Esophagus muscularis mucosa (tissue), 4 donors: ENCODE results near the gene PACRG. TPM values are rescaled to one million over a fixed set of nuclear protein-coding genes. Genes with fewer than 3 reads are reported as not detected.

Experiments
- DNase-seq: peaks from one replicate; pipeline ENCODE4 v3.0.0-alpha.2; 2017; ENCODE audit errors: extremely low spot score
- H3K27ac ChIP-seq, 4 donors: fragments of 200-600 bp; sonication (generic); replicated peaks in 1 of 4; 1 replicate in 3 of 4; 2 replicates in 1 of 4; pipeline ENCODE4 v1.5.1; 2016 to 2019; ENCODE audit warnings: mild to moderate bottlenecking in 1 of 4
- H3K27me3 ChIP-seq, 4 donors: fragments of 200-600 bp; sonication (generic); one replicate each; pipeline versions ENCODE4 v1.5.1 to v1.6.0; 2016 to 2019
- H3K36me3 ChIP-seq, 4 donors: fragments of 200-600 bp; sonication (generic); one replicate each; pipeline ENCODE4 v1.5.1; 2016 to 2019
- H3K4me1 ChIP-seq, 4 donors: fragments of 200-600 bp; sonication (generic); one replicate each; pipeline ENCODE4 v1.5.1; 2016 to 2019
- H3K4me3 ChIP-seq, 4 donors: fragments of 200-600 bp; sonication (generic); 1 replicate in 2 of 4; 2 replicates in 2 of 4; pipeline ENCODE4 v1.5.1; 2016 to 2019; ENCODE audit warnings: mild to moderate bottlenecking in 4 of 4, moderate library complexity in 1 of 4
- H3K9me3 ChIP-seq, 4 donors: fragments of 200-600 bp; sonication (generic); 1 replicate in 3 of 4; 2 replicates in 1 of 4; pipeline ENCODE4 v1.5.1; 2016 to 2019
- EP300 ChIP-seq: sonication (generic); formaldehyde crosslinking; IDR thresholded peaks from one replicate; pipeline ENCODE4 v1.6.1; 2017; ENCODE audit warnings: antibody characterized with exemption
- POLR2A ChIP-seq: fragments of 450-650 bp; IDR thresholded peaks from one replicate; pipeline ENCODE4 v1.6.1; 2017; ENCODE audit warnings: antibody characterized with exemption, moderate library complexity, mild to moderate bottlenecking, low read depth
- POLR2AphosphoS5 ChIP-seq, 2 donors: sonication (generic); formaldehyde crosslinking; IDR thresholded peaks; one replicate each; pipeline ENCODE4 v1.6.1; 2017; ENCODE audit warnings: antibody characterized with exemption in 2 of 2
- WGBS: methylation state at CpG from one replicate; pipeline ENCODE4 v1.1.5; 2018; 5-methylcytosine and 5-hydroxymethylcytosine counted together
- intact Hi-C: fragments of 100-400 bp; cut with DNase I; formaldehyde crosslinking; loops from one replicate; pipeline ENCODE4 v1.15.1; 2023
- total RNA-seq, 4 donors: library from RNA; depleted of rRNA; stranded (reverse); fragments of >200 nt; gene quantifications; one replicate each; pipeline versions ENCODE4 v1.1.0 to v1.2.1, GENCODE V29; 2016
- TF ChIP-seq, protein P1 (sequence below), 3 experiments: fragments of 200-600 bp in 2 of 3; fragments of 450-650 bp in 1 of 3; sonication (generic) in 2 of 3; IDR thresholded peaks; one replicate each; pipeline ENCODE4 v1.5.1; 2017 to 2019; ENCODE audit warnings: antibody characterized with exemption in 3 of 3, mild to moderate bottlenecking in 2 of 3, moderate library complexity in 1 of 3

PACRG gene
- total RNA-seq, 4 donors from 2014 or later, result 1.3 to 3.5 (median 1.8) TPM; not detected in 1

GRCh38 chr6:162722226-162722625 lies 5.5 kb upstream of the PACRG start:
- no peak for DNase-seq
- TF ChIP-seq POLR2A, result no peak
- TF ChIP-seq EP300, result no peak
- TF ChIP-seq, protein P1, sequence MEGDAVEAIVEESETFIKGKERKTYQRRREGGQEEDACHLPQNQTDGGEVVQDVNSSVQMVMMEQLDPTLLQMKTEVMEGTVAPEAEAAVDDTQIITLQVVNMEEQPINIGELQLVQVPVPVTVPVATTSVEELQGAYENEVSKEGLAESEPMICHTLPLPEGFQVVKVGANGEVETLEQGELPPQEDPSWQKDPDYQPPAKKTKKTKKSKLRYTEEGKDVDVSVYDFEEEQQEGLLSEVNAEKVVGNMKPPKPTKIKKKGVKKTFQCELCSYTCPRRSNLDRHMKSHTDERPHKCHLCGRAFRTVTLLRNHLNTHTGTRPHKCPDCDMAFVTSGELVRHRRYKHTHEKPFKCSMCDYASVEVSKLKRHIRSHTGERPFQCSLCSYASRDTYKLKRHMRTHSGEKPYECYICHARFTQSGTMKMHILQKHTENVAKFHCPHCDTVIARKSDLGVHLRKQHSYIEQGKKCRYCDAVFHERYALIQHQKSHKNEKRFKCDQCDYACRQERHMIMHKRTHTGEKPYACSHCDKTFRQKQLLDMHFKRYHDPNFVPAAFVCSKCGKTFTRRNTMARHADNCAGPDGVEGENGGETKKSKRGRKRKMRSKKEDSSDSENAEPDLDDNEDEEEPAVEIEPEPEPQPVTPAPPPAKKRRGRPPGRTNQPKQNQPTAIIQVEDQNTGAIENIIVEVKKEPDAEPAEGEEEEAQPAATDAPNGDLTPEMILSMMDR (IDR thresholded peaks at IDR 0.05), result no peak
- no peak for TF ChIP-seq POLR2AphosphoS5 (IDR thresholded peaks at IDR 0.05)
- Histone ChIP-seq H3K36me3 (no peaks in the 10 kb centered on the region), H3K4me3 (no peak overlapping the region), H3K27ac (no peak overlapping the region), H3K4me1 (peaks cover 9 to 15% (median 10%) of the 10 kb centered on the region in 4 donors), H3K27me3 (no peaks in the 10 kb centered on the region), H3K9me3 (no peaks in the 10 kb centered on the region)
- intact Hi-C loops, result no loop called here
- 97% methylated on average over 2 of the region's 2 CpGs for WGBS

DNA sequence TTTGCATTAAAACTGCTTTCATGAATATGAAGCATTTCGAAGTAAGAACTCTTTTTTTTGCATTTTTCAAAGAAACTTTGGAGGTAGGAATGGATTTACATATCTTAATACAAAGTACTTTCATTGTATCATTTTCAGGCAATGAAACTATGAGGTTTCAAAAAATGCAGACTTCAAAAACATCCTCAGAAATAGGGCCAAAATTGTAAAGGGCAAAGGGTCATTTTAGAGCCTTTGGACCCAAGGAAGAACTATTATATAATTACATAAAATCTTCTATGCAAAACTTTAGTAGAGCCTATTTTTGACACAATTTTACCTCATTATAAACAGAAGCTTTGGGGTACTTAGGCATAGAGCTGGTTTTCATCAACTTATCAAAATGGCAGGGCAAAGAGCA lies 5.1 kb upstream of the PACRG start:
- Histone ChIP-seq H3K4me3 (no peak overlapping the region), H3K9me3 (no peaks in the 10 kb centered on the region), H3K27ac (no peak overlapping the region), H3K27me3 (no peaks in the 10 kb centered on the region), H3K4me1 (peaks cover 9 to 15% (median 10%) of the 10 kb centered on the region in 4 donors), H3K36me3 (no peaks in the 10 kb centered on the region)
- WGBS, result 84% methylated on average over 1 of the region's 1 CpG
- intact Hi-C loops, result no loop called here
- no peak for DNase-seq
- TF ChIP-seq, protein P1 (IDR thresholded peaks at IDR 0.05), result no peak
- TF ChIP-seq POLR2A, result no peak
- TF ChIP-seq EP300, result no peak
- no peak for TF ChIP-seq POLR2AphosphoS5 (IDR thresholded peaks at IDR 0.05)

- intact Hi-C loops, result no loop called here
These were observed 840 bp upstream of the PACRG start for GRCh38 chr6:162726947-162727321.

DNA sequence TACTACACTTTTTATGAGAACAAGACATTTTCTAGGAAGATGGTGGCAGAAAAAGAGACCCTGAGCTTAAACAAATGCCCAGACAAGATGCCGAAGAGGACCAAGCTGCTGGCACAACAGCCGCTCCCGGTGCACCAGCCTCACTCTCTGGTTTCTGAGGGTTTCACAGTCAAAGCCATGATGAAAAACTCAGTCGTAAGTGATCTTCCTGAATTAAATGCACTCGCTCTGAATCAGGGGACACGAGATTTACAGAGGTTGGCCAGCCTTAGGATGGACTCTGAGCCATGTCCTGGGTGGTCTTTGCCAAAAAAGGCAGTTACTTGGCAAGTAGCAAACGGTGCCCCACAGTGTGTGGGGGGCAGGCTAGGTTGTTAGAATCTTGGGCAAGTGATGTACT lies 423 bp downstream of the PACRG start:
- WGBS, result 29% methylated on average over 7 of the region's 7 CpGs
- intact Hi-C loops, result no loop called here
- DNase-seq, result no peak
- TF ChIP-seq, protein P1 (IDR thresholded peaks at IDR 0.05), result no peak
- TF ChIP-seq EP300 (no peak), POLR2A (no peak), POLR2AphosphoS5 (IDR thresholded peaks at IDR 0.05) (no peak)
- H3K4me3 ChIP-seq, result peak overlapping the region; percentile 92 to 100 (median 96)
- H3K36me3 ChIP-seq, result no peaks in the 10 kb centered on the region
- no peaks in the 10 kb centered on the region for H3K27me3 ChIP-seq
- H3K9me3 ChIP-seq, result peaks cover 0 to 9% (median 3%) of the 10 kb centered on the region in 4 donors
- H3K4me1 ChIP-seq, result peaks cover 11 to 17% (median 15%) of the 10 kb centered on the region in 4 donors
- peak overlapping the region; percentile 70 to 92 (median 88) for H3K27ac ChIP-seq

More at GRCh38 chr6:162726947-162727321, 840 bp upstream of the PACRG start:
- DNase-seq, result no peak
- WGBS, result 21% methylated on average over 8 of the region's 13 CpGs
- Histone ChIP-seq H3K4me1 (peaks cover 15 to 17% (median 15%) of the 10 kb centered on the region in 4 donors), H3K9me3 (peaks cover 0 to 9% (median 3%) of the 10 kb centered on the region in 4 donors), H3K4me3 (peak overlapping the region; percentile 92 to 100 (median 96)), H3K27ac (peak overlapping the region; percentile 85 to 92 (median 89)), H3K27me3 (no peaks in the 10 kb centered on the region), H3K36me3 (no peaks in the 10 kb centered on the region)
- TF ChIP-seq, protein P1 (IDR thresholded peaks at IDR 0.05), result no peak
- TF ChIP-seq EP300 (no peak), POLR2AphosphoS5 (IDR thresholded peaks at IDR 0.05) (no peak), POLR2A (no peak)

- H3K4me1 ChIP-seq, result peaks cover 11 to 17% (median 15%) of the 10 kb centered on the region in 4 donors
- no peaks in the 10 kb centered on the region for H3K27me3 ChIP-seq
- H3K36me3 ChIP-seq, result no peaks in the 10 kb centered on the region
- TF ChIP-seq EP300, result no peak
- TF ChIP-seq POLR2A, result no peak
- TF ChIP-seq, protein P1 (IDR thresholded peaks at IDR 0.05), result no peak
- no peak for TF ChIP-seq POLR2AphosphoS5 (IDR thresholded peaks at IDR 0.05)
- intact Hi-C loops, result no loop called here
- DNase-seq, result no peak
- peak overlapping the region; percentile 70 to 92 (median 88) for H3K27ac ChIP-seq
- WGBS, result 89% methylated on average over 1 of the region's 1 CpG
- H3K9me3 ChIP-seq, result peaks cover 0 to 9% (median 3%) of the 10 kb centered on the region in 4 donors
- no peak overlapping the region for H3K4me3 ChIP-seq
These were observed 932 bp downstream of the PACRG start for GRCh38 chr6:162728706-162729105.
